NCI-H82 (cell line): ENCODE results near the gene NDP.

Experiments
- DNase-seq: peaks from one replicate; lab custom pipeline; 2025; lab: John Stamatoyannopoulos, UW

NDP gene

DNA sequence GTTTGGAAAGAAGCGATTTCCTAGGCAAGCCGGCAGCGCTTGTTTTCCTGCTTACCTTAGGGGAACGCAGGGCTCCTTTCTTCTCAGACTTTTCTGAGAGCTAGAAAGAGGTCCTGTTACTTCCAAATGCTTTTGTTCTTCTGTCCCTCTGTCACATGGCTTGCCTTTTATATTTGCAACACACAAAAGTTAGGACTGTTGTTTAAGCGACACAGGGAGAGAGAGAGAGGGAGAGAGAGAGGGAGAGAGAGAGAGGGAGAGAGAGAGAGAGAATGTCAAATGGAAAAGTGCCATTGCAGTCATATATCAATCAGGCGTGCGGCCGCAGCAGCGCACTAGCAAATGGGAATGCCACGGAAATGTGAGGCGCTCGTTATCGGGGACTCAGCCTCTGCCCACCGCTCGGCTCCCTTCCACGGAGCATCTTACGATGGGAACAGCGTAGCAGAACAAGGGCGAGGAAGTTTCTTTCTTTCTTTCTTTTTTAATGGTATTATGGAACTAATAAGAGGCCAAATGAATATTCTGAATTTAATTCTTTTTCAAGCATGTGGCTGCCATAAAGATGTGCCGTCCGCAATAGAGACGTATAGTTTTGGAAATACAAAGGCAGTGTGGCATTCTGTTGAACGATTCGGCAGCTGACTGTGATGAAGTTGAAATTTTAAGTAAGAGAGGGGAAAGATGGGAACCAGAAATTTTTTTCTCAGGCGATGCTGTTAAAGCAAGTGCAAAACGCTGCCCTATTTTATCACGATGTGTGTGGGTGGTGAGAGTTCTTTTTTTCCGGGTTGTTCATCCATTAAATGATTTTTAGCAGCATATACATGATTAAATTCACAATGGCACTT is at the start of gene NDP:
Gene NDP (minus strand): TSS at position 142 of the 851 bp plus-strand sequence. CDS start 14,745 bp downstream, outside the sequence.
- peak; percentile 2 for DNase-seq

DNA sequence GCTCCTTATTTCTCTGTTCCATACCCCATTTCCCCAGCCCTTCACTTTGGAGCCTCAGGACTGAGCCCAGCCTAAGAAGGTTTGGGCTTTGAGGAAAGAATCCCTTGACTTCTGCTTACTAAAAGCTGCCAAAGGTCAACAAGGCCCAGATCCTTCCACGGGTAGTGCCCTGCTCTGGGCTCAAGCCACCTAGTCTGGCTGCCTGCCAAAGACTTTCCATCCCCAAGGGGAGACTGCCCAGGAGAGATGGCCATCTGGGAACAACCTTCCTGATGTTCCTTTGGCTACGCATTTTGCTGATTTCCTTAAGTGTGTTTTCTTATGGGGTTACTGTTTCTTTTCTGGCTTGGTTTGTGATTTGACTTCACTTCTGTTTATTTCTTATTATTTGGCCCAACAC is 49.8 kb upstream of the NDP start:
- no peak for DNase-seq

DNA sequence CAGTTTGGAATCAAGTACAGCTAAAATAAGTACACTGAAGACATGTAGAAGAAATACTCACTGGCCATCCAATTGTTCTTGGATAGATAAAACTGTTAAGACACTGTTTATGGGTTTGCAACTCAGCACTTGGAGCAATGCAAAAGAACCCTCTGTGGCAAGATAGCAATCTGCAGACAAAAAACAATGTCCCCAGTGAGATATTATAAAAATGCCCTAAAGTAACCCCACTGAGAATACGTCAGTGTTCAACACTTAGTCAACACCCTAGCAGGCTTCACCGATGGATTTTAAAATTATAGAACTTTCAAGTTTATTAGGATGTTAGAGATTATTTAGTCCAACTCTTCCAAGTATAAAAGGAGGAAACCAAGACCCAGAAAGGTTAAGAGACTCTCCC is 47.5 kb upstream of the NDP start:
- DNase-seq, result no peak

- no peak for DNase-seq
Observed at GRCh38 chrX:44019911-44020310, 46.7 kb upstream of the NDP start.

GRCh38 chrX:44017676-44018075 is 44.5 kb upstream of the NDP start:
- no peak for DNase-seq

DNA sequence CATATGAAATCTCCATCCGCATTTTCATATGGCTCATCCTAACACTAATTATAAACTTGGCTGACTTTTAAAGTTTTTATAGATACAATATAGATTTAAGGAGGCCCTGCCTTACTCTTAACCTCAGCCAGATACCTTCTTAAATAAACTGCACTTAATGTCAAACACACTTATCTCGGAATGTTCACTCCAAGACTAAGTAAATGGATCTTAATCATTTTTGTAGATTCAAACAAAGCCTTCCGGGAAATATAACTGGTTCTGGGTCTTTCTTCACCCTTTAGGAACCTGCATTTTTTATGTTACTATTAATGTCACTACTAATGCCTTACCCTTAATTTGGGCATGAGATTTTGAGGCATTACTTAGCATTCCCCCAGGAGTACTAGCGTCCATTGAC is 43.7 kb upstream of the NDP start:
- no peak for DNase-seq

GRCh38 chrX:44012484-44013096 is 39.4 kb upstream of the NDP start:
- no peak for DNase-seq

DNA sequence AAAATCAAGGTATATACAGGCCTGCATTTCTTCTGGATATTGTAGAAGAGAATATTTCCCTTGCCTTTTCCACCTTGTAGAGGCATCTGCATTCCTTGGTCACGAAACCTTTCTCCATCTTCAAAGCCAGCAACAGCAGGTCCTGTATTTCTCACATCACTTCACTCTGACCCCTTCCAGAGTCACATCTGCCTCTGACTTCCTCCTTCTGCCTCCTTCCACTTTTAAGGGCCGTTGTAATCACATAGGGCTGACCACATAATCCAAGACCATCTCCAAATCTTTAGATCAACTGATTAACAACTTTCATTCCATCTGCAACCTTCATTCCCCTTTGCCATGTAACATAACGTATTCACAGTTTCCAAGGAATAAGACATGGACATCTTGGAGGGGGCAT is 38.3 kb upstream of the NDP start:
- no peak for DNase-seq

DNA sequence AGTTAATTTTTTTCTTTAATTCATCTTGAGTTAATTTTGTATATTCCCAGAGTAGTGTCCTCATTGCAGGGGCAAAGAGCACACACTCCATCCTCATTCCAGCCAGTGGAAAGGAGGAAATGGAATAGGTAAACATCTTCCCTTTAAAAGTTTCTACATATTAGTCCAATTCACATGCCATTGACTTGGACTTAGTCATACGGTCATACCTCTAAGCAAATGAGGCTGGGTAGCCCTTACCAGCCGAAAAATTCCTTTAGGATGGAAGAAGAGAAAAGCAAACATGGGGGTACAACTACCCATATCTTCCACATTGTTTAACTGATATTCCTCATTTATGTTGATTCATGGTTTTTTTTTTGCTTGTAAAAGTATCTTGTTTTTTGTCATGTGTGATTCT is 37.4 kb upstream of the NDP start:
- no peak for DNase-seq

GRCh38 chrX:44006081-44006480 is 32.9 kb upstream of the NDP start:
- DNase-seq, result no peak

- DNase-seq, result no peak
Observed at GRCh38 chrX:44003975-44004374, 30.8 kb upstream of the NDP start.

DNA sequence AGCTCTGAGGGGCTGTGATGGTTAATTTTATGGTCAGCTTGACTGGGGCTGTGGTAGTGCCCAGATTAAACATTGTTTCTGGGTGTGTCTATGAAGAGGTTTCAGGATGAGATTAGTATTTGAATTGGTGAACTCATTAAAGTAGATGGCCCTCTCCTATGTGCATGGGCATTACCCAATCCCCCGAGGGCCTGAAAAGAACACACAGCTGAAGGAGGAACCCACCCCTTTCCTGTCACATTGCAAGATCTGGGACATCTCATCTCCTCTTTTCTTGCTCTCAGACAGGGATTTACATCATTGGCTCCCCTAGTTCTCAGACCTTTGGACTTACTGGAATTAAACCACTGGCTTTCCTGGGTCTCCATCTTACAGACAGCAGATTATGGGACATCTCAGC is 29.4 kb upstream of the NDP start:
- no peak for DNase-seq

DNA sequence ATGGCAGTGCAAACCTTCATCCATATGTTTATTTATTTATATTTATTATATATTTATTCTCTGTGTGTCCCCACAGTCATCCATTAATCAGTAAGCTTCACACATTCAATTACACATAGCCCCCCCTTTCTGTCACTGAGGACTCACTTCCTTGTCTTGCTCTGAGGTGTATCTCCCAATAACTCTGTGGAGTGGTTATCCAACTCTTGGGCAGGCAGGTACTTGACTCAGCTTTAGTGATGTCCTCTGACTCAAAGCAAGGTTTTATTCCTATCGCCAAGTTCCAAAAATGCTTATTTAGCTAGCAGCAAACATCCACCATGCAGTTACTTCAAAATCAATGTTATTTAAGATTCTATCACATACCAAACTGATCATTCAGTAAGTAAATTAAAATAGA is 25.2 kb upstream of the NDP start:
- no peak for DNase-seq

DNA sequence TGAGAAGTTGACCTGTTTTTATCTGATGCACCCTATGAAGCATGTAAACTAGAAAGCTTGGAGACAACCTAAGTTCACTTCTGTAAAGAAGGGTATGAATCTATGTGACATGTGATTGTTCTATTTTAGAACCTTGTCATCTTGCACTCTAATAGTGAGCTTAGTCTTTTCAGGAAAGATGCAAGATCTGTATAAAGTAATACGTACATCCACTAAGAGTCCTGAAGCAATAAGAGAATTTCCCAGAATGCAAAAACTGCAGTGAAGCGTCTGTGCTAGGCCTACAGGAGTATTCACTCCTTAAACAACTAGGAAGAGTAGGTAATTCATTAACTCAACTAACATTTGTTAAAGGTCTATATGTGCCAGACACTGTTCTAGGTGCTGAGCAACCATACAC is 23.3 kb upstream of the NDP start:
- DNase-seq, result no peak

DNA sequence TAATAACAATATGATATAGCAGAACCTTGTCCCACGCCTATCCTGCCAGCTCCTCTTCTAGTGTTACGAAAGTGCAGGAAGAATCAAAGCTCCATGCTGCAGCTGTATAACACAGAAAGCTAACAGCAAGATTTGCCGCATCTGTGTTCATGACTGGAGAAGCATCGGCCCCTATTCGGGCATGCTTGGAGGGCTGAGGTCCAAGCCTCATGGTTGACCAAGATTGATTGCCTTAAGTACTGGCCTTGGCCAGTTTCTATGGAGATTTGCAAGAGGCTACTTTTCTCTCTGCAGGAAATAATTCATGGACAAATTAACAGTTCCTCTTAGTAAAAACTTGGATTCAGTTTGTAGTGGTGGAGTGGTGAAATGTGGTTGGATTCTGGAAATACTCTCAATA is 12.9 kb upstream of the NDP start:
- no peak for DNase-seq

- no peak for DNase-seq
Observed at GRCh38 chrX:43985511-43985910, 12.3 kb upstream of the NDP start.

GRCh38 chrX:43978226-43978625 is 5.0 kb upstream of the NDP start:
- no peak for DNase-seq

GRCh38 chrX:43976205-43976604 is 3.0 kb upstream of the NDP start:
- DNase-seq, result no peak

DNA sequence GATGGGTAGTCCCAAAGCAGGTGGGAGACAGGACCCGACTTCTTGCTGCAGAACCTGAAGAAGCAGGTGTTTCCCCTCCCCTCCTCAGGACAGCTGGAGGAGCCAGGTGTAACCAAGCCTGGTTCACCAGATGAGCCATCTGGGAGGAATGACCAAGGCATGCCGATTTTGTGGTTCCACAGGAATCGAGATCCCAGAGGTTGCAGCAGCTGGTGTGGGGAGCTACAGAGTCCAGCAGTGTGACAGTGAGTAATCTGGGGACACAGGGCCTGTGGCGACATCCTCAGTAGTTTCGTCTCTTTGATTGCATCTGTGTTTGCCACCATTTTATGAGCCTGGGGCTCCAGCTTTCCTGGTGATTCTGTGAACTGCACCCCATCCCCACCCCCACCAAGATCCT is 2.6 kb upstream of the NDP start:
- DNase-seq, result no peak

DNA sequence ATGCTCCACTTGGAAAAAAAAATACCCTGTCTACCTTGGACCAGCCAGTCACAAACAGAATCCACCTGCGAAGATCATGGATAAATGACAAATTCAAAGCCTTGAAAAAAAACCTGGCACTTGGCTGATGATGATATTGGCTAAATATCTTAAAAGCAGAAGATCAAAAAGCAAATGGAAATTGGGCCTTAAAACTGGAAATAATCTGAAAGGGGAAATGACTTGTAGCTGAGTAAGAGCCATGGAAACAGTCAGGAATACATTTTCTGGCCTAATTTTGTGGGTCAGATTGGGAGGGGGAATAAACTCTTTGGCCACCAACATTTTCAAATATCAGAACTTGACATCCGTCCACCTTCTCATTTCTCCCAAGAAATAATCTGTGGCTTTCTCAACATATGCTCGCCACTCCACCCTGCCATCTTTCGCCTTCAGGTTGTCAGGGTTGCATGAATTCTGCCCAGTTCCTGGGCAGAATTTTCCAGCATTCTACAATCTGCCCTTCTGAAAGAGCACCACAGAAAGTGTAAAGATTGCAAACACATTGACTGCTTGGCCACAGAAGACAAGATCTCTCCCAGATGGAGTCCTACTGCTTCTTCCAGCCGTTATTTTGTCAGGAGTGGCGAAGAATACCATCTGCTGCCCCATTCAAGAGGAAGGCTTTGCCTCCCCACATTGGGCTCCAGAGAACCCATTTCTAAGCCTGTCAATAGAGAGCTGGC is 1.7 kb upstream of the NDP start:
- DNase-seq, result no peak

DNA sequence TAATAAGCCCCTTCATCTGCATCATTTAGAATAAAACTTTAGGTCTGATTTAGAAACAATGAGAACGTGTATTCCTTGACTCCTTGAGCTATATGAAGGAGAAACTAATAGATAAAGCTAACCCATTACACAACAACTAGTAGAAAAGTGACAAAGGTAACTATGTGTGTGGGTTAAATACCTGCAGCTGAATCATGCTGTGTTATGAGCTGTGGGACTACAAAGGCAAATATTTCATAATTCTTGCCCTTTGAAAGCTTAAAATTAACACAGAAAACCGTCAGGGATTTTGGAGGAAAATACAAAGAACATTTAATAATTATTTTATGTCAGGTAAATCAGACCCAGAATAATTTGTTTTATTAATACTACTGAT is 898 bp upstream of the NDP start:
- DNase-seq, result no peak

DNA sequence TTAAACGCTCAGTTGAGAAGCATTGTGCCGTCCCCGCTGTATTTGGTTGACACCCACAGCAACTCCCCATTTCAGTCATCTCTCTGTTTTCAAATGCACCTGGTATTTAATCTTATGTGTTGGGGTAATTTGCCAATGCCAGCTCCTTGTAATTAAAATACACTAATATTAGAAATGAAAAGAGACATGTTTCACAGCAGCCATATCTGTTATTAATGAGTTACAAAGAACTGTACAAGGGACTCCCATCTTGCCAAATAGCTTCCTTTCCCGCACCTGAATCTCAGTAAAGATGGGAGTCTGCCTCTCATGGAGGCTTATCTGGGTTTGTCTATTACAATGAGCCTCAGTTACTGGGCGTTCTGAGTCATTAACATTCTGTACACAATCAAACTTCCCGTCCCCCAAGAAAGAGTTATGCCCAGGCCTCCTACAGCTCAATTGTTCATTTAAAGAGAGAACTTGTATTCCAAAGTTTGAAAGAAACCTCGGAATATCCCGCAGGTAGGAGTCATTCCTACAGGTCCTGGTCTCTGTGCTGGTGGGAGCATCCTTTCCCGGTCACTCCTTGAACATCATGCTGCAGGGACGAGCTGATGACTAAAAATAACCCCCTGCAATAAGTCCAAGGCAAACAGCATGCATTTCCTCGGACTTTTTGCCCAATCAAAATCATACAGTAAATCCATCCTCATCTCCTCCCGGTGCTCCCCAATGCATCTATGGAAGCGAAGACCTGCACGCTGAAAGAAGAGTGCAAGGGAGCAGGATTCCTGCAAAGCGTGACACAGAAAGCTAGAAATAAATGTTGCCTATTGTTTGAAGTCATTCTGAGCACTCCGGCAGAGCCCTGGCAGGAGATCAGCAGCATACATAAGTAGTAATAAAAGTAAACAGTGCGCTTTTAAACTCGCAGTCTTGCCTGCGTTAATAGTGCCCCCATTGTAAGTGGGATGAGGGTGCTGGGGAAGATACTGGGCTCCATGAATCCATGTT is 926 bp downstream of the NDP start:
- DNase-seq, result no peak
